Panc1 (cell line): ENCODE results near the gene TMEM132C. TPM values are rescaled to one million over a fixed set of nuclear protein-coding genes. Genes with fewer than 3 reads are reported as not detected.

Experiments
- ATAC-seq: fragments of 200-7000 bp; cut with Tn5 transposase; 2 replicates; pipeline ENCODE4 v1.9.1; 2020; ENCODE audit warnings: mild to moderate bottlenecking, moderate library complexity
- BruUV-seq: library from RNA; stranded (reverse); fragments of 400-500 nt; replicated peaks from 2 replicates; lab custom pipeline; 2021; lab: Mats Ljungman, UMichigan
- CTCF ChIA-PET: fragments of 300-600 bp; sonication (Branson Sonifier 250); formaldehyde crosslinking; loops from one replicate; lab custom pipeline; 2022; ENCODE audit warnings: antibody characterized with exemption; lab: Charles Lee
- POLR2A ChIA-PET: fragments of 300-600 bp; sonication (Branson Sonifier 250); formaldehyde crosslinking; loops from one replicate; lab custom pipeline; 2022; ENCODE audit warnings: antibody characterized with exemption; lab: Charles Lee
- DNase-seq: peaks from one replicate; pipeline ENCODE4 v3.0.0-alpha.2; 2010; ENCODE audit warnings: low read depth, low spot score
- H3K27ac ChIP-seq: 2 replicates; pipeline ENCODE4 v1.5.1; 2011; ENCODE audit warnings: mild to moderate bottlenecking, low read length, inconsistent platforms
- H3K27me3 ChIP-seq: fragments of 200-500 bp; sonication (Bioruptor generic); 2 replicates; pipeline ENCODE4 v1.6.0; 2014; ENCODE audit warnings: low read length, inconsistent platforms; ENCODE audit not compliant: control insufficient read depth, insufficient read depth
- H3K36me3 ChIP-seq: fragments of 200-500 bp; sonication (Bioruptor generic); 2 replicates; pipeline ENCODE4 v1.5.1; 2014; ENCODE audit warnings: inconsistent platforms, mild to moderate bottlenecking, low read length, moderate library complexity; ENCODE audit not compliant: control insufficient read depth, insufficient read depth
- H3K4me1 ChIP-seq: 2 replicates; pipeline ENCODE4 v1.5.1; 2011; ENCODE audit warnings: inconsistent platforms, mild to moderate bottlenecking, low read length, moderate library complexity; ENCODE audit not compliant: control insufficient read depth, insufficient read depth
- H3K4me3 ChIP-seq, 2 experiments: 2 replicates each; pipeline ENCODE4 v1.5.1; 2011 to 2012; ENCODE audit warnings: low read depth in 2 of 2, low read length in 2 of 2, mild to moderate bottlenecking in 2 of 2, inconsistent platforms in 1 of 2, moderate library complexity in 1 of 2
- H3K9me3 ChIP-seq: fragments of 200-500 bp; sonication (Bioruptor generic); 2 replicates; pipeline ENCODE4 v1.5.1; 2014; ENCODE audit warnings: low read depth, mild to moderate bottlenecking, inconsistent platforms, low read length, moderate library complexity; ENCODE audit not compliant: control insufficient read depth, insufficient read depth
- CTCF ChIP-seq: fragments of 450-650 bp; IDR thresholded peaks from 2 replicates; pipeline ENCODE4 v1.5.1; 2017; ENCODE audit warnings: mild to moderate bottlenecking
- POLR2AphosphoS5 ChIP-seq: IDR thresholded peaks from 2 replicates; pipeline ENCODE4 v1.6.1; 2012; ENCODE audit warnings: mild to moderate bottlenecking, low read depth, low read length, moderate library complexity
- REST ChIP-seq, 2 experiments: IDR thresholded peaks; 2 replicates each; pipeline ENCODE4 v1.6.1; 2011 to 2012; ENCODE audit warnings: low read depth in 2 of 2, control low read depth in 1 of 2, low read length in 1 of 2, mild to moderate bottlenecking in 1 of 2, moderate library complexity in 1 of 2; ENCODE audit not compliant: insufficient read depth in 1 of 2
- SIN3A ChIP-seq: IDR thresholded peaks from 2 replicates; pipeline ENCODE4 v1.6.1; 2012; ENCODE audit warnings: low read depth, mild to moderate bottlenecking, low read length, moderate library complexity, borderline replicate concordance; ENCODE audit not compliant: insufficient read depth
- TCF7L2 ChIP-seq: IDR thresholded peaks from 2 replicates; pipeline ENCODE4 v1.6.1; 2011; ENCODE audit warnings: mild to moderate bottlenecking, low read depth, low read length, inconsistent platforms
- in situ Hi-C: cut with HindIII; loops from 2 replicates; pipeline ENCODE4 v1.10.0; 2016; ENCODE audit warnings: low sequenced_read_pairs, low pct_unique_long_range_greater_than_20kb
- intact Hi-C: fragments of 100-400 bp; cut with micrococcal nuclease; formaldehyde crosslinking; loops from one replicate; pipeline ENCODE4 v1.10.0; 2022; ENCODE audit not compliant: unreplicated experiment
- total RNA-seq: library from RNA; stranded (reverse); gene quantifications from one replicate; pipeline ENCODE4 v1.2.1, GENCODE V29; 2021; ENCODE audit not compliant: unreplicated experiment

Gene TMEM132C
- total RNA-seq, 1 experiment from 2014 or later = not detected

DNA sequence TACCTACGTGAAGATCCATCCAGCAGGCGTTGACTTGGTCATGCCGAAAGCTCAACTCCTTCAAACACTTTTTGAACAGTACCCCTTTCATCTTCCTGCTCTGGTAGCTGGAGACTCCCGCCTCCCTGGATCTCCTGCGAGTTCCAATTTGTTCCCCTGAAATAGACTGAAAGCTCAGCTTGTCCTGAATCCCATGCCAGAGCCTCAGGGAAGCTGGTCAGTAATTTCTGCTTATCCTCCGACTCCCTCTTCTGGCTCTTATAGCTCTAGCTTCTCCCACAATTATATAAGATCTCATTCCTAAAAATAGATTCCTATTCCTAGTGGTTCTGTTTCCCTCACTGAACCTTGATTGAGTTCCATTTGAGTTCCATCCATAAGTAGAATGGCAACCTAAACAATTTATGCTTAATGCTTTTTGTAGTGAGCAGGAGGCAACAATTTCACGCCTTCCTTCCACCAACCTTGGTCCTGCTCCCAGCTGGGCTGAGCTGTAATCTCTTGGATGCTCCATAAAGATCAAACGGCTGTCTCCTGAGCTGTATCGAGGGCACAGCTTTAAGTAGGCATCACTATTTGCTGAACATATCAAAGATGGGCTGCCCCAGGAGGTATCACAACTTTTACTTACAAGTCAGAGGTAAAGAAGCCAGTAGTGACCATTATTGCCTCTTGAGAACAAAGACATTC, 8.0 kb upstream of the TMEM132C start:
- no peak for DNase-seq
- in situ Hi-C loops = no loop called here
- Histone ChIP-seq H3K36me3 (no peaks in the 10 kb centered on the region), H3K9me3 (no peaks in the 10 kb centered on the region), H3K27ac (no peak overlapping the region), H3K4me1 (no peaks in the 10 kb centered on the region), H3K4me3 (no peak overlapping the region), H3K27me3 (no peaks in the 10 kb centered on the region)
- intact Hi-C loops = loop anchor here (2.0 kb wide), 1 partner anchor 130 kb away; no protein-coding TSS in a partner anchor
- no peak for ATAC-seq
- no TSS peak for BruUV-seq
- ChIA-PET POLR2A (no interaction called here), CTCF (interaction anchor here (0.6 to 1.4 kb wide), 2 partner anchors 123 to 129 kb away, joined by 3 to 16 read pairs; no protein-coding TSS in a partner anchor)
- no peak for TF ChIP-seq POLR2AphosphoS5
- no peak for TF ChIP-seq SIN3A
- TF ChIP-seq REST (IDR thresholded peaks at IDR 0.05; ENCODE audit: insufficient read depth in 1 of 2, low read depth in 2 of 2, low read length in 1 of 2) = no peak
- no peak for TF ChIP-seq TCF7L2
- no peak for TF ChIP-seq CTCF

GRCh38 chr12:128259556-128260070, 7.4 kb upstream of the TMEM132C start:
- CTCF ChIA-PET = interaction anchor here (0.6 to 1.4 kb wide), 2 partner anchors 122 to 128 kb away, joined by 3 to 16 read pairs; no protein-coding TSS in a partner anchor
- POLR2A ChIA-PET = no interaction called here
- TF ChIP-seq SIN3A (no peak), POLR2AphosphoS5 (no peak), REST (IDR thresholded peaks at IDR 0.05; ENCODE audit: insufficient read depth in 1 of 2, low read depth in 2 of 2, low read length in 1 of 2) (no peak), TCF7L2 (no peak), CTCF (peak; percentile 81)
- in situ Hi-C loops = no loop called here
- no TSS peak for BruUV-seq
- Histone ChIP-seq H3K27me3 (no peaks in the 10 kb centered on the region), H3K4me1 (no peaks in the 10 kb centered on the region), H3K27ac (no peak overlapping the region), H3K36me3 (no peaks in the 10 kb centered on the region), H3K4me3 (no peak overlapping the region), H3K9me3 (no peaks in the 10 kb centered on the region)
- ATAC-seq (no peak), DNase-seq (no peak)
- intact Hi-C loops = loop anchor here (2.0 kb wide), 1 partner anchor 129 kb away; no protein-coding TSS in a partner anchor
